ENCODE data around the gene SEC61B.

The SEC61B gene

GRCh38 chr9:99184475-99185347, 37.4 kb upstream of the SEC61B start:
- DNase-seq (ENCODE audit: extremely low read depth, low read depth) = peak; percentile 72
- peak; percentile 96 for TF ChIP-seq CTCF (IDR thresholded peaks at IDR 0.05; ENCODE audit: low read depth, low read length, missing control alignments)
- H3K4me3 ChIP-seq (replicated peaks; ENCODE audit: low read depth, low read length) = no peak overlapping the region

GRCh38 chr9:99185348-99185632, 36.8 kb upstream of the SEC61B start:
- H3K4me3 ChIP-seq (replicated peaks; ENCODE audit: low read depth, low read length) = no peak overlapping the region

GRCh38 chr9:99185934-99186333, 36.1 kb upstream of the SEC61B start:
- no peak overlapping the region for H3K4me3 ChIP-seq (replicated peaks; ENCODE audit: low read depth, low read length)

More at GRCh38 chr9:99185348-99185632, 36.8 kb upstream of the SEC61B start:
- TF ChIP-seq CTCF (IDR thresholded peaks at IDR 0.05; ENCODE audit: low read depth, low read length, missing control alignments) = no peak
- no peak for DNase-seq (ENCODE audit: extremely low read depth, low read depth)

GRCh38 chr9:99187311-99187710, 34.8 kb upstream of the SEC61B start:
- DNase-seq (ENCODE audit: extremely low read depth, low read depth) = no peak
- H3K4me3 ChIP-seq (replicated peaks; ENCODE audit: low read depth, low read length) = no peak overlapping the region
- no peak for TF ChIP-seq CTCF (IDR thresholded peaks at IDR 0.05; ENCODE audit: low read depth, low read length, missing control alignments)

More at GRCh38 chr9:99185934-99186333, 36.1 kb upstream of the SEC61B start:
- TF ChIP-seq CTCF (IDR thresholded peaks at IDR 0.05; ENCODE audit: low read depth, low read length, missing control alignments) = no peak
- DNase-seq (ENCODE audit: extremely low read depth, low read depth) = no peak

GRCh38 chr9:99189186-99189585, 32.9 kb upstream of the SEC61B start:
- TF ChIP-seq CTCF (IDR thresholded peaks at IDR 0.05; ENCODE audit: low read depth, low read length, missing control alignments) = no peak

GRCh38 chr9:99189887-99190596, 32.0 kb upstream of the SEC61B start:
- H3K4me3 ChIP-seq (replicated peaks; ENCODE audit: low read depth, low read length) = no peak overlapping the region
- no peak for TF ChIP-seq CTCF (IDR thresholded peaks at IDR 0.05; ENCODE audit: low read depth, low read length, missing control alignments)
- no peak for DNase-seq (ENCODE audit: extremely low read depth, low read depth)

More at GRCh38 chr9:99189186-99189585, 32.9 kb upstream of the SEC61B start:
- no peak for DNase-seq (ENCODE audit: extremely low read depth, low read depth)
- no peak overlapping the region for H3K4me3 ChIP-seq (replicated peaks; ENCODE audit: low read depth, low read length)
